HG03025 (cell line): ENCODE results near the gene S1PR2.
"Not testable (repeated sequence)": the region's sequence is repeated elsewhere in the genome, so short reads cannot be mapped to it uniquely, and the experiment has no call there.

Experiments used
- ATAC-seq: cut with Tn5 transposase; IDR thresholded peaks from one replicate; pipeline ENCODE4 v1.9.1; 2021; ENCODE audit warnings: mild to moderate bottlenecking, moderate library complexity; ENCODE audit not compliant: unreplicated experiment, low FRiP score

S1PR2 gene

DNA sequence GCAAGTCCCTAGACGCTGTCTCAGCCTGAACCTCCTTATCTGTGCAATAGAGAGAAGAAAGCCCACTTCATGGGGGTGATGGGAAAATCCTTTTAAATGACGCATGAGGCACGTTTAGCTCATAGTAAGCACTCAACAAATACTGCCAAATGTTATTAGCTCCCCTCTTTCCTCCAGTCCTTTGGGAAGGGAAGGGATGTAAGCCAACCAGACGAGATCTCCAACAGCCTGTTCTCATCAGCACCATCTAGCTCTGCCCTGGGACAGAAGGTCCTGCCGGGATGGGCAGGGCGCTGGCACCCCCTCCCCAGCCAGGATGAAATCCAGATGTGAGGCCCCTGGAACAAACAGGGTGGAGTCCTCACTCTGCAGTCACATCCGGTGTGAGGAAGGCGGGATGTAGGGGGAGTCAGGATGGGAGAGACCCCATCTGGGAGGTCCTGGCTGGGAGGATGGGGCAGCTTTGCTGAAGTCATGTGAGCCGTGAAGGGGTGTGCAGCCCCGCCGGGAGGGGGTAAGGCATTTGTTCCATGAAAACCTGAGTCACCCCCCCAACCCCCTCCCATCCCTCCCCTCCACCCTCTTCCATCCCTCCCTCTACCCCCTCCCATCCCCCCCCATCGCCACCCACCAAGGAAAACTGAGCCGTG lies 4.6 kb downstream of the S1PR2 start:
- no peak for ATAC-seq

DNA sequence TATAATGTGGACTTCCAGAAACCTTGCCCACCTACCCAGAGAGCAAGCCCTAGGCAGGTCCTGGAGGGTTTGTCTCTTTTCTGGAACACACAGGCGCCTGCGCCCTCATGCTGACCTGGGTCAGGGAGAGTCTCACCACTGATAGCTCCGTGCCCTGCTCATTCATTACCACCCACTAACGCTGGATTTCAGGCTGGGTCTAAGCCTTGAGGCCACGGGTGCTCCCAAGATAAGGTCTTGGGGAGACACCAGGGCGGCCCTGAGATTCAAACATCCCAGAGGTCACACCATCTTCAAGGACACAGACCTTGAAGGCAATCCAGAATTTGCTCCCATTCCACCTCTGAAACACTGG lies 5.1 kb downstream of the S1PR2 start:
- ATAC-seq = no peak

DNA sequence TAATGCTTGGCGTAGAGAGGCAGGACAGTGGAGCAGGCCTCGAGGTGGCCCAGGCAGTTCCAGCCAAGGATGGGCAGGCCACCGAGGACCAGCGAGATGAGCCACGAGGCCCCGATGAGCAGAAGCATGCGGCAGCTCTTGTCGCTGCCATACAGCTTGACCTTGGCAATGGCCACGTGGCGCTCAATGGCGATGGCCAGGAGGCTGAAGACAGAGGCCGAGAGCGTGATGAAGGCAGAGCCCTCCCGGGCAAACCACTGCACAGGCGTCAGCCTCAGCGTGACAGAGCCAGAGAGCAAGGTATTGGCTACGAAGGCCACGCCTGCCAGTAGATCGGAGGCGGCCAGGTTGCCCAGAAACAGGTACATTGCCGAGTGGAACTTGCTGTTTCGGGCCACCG lies 6.8 kb downstream of the S1PR2 start:
- ATAC-seq = no peak

DNA sequence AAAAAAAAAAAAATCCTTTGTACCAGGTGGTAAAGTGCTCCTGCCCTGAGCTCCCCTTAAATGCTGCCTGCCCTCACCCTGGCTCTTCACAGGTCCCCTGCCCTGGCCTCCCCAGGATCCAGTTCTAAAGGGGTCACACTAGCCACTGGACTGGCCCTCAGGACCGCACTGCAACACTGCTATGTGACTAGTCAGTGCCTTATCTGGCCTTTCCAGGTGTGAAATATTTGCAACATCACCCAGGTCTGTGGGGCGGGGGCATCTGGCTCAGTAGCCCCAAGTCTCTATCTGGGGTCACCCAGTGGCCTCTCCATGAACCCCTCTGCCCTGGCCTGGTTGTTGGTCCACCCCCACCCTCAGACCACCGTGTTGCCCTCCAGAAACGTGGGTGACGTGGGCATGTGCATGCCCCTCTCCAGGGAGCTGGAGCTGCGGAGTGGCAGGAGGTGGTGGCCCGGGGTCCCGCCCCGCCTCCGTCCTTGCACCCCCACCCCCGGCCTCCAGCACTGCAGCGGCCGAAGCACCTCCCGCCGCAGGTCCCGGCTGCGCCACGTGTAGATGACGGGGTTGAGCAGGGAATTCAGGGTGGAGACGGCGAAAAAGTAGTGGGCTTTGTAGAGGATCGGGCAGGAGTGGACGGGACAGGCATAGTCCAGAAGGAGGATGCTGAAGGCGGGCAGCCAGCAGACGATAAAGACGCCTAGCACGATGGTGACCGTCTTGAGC lies 7.5 kb downstream of the S1PR2 start:
- ATAC-seq = no peak

DNA sequence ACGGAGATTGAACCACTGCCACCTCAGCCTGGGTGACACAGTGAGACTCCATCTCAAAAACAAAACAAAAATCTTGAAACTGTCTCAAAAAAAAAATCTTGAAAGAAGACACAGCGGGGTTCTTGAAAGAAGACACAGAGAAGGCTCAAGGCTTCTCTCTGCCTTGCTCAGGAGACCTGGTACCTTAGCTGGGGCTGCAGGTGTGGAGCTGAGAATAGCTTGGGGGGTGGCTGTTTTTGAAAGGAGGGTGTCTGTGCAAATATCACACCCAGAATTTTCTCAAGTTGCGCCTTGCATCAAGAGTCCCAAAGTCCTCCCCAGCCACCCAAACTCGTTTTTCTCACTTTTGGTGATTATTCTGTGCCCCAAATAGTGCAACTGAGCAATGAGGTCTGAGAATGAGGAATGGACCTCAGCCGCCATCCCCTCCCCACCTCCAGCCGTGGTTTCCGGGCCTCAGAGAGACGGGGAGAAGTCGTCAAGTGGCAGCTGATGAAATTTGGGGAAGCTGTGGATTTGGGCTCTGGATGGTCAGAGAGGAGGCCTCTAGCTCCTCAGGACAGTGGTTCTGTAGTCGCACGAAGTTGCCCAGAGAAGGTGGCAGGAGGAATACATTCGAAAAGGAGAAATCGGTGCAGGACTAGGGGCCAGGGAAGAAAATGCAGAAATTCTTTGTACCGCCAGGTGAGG lies 8.8 kb downstream of the S1PR2 start:
- no peak for ATAC-seq

- no peak for ATAC-seq
These were observed 10.4 kb downstream of the S1PR2 start for GRCh38 chr19:10220695-10221094.

- ATAC-seq = no peak
These were observed 11.5 kb downstream of the S1PR2 start for GRCh38 chr19:10219678-10220077.

DNA sequence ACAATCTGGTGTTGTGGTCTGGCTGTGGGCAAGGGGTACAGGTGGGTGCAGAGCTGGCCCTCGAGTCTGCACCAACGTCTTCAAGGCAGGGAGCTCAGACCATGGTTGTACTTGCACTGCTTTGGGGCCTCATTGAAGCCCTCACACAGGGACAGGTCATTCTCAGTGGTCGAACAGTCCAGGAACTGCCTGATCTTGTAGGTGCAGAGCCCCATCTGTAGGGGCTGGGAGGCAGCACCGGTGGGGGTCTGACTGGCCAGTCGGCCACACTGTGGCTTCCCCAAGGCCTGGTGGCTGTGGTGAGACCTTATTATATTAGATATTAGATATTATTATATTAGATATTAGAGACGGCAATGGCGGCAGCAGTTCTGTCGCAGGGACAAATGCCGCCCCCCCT lies 14.0 kb downstream of the S1PR2 start:
- ATAC-seq = no peak

- no peak for ATAC-seq
These were observed 16.3 kb downstream of the S1PR2 start for GRCh38 chr19:10214784-10215183.

DNA sequence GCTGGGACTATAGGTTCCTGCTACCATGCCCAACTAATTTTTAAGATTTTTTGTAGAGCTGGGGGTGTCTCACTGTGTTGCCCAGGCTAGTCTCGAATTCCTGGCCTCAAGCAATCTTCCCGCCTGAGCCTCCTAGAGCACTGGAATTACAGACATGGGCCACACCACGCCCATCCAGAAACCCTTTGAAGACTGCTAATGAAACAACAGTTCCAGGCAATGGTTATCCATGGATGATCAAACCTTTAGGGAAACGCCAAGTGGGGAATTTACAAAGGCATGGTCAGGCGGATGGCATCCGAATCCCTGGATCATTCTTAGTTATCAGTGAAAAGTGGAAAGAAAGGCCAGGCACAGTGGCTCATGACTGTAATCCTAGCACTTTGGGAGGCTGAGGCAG lies 19.4 kb downstream of the S1PR2 start:
- ATAC-seq = no peak

- ATAC-seq = no peak
These were observed 20.1 kb downstream of the S1PR2 start for GRCh38 chr19:10211061-10211460.

DNA sequence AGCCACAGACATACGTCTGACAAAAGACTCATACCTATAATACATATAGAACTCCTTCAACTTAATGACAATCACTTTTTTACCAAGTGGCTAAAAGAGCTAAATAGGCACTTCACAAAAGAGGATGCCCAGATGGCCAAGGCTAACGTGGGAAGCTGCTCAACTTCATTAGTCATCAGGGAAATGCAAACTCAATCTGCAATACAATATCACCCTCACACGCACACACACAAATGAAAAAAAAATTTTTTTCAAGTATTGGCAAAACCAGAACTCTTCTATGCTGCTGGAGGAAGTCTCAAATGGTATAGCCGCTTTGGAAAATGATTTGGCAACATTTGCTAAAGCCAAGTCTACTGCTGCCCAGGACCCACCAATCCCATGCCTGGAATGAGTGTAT lies 21.8 kb downstream of the S1PR2 start:
- ATAC-seq = no peak

GRCh38 chr19:10207026-10207425 lies 24.1 kb downstream of the S1PR2 start:
- no peak for ATAC-seq

- no peak for ATAC-seq
These were observed 24.8 kb downstream of the S1PR2 start for GRCh38 chr19:10206226-10206885.

GRCh38 chr19:10205636-10206035 lies 25.5 kb downstream of the S1PR2 start:
- no peak for ATAC-seq

DNA sequence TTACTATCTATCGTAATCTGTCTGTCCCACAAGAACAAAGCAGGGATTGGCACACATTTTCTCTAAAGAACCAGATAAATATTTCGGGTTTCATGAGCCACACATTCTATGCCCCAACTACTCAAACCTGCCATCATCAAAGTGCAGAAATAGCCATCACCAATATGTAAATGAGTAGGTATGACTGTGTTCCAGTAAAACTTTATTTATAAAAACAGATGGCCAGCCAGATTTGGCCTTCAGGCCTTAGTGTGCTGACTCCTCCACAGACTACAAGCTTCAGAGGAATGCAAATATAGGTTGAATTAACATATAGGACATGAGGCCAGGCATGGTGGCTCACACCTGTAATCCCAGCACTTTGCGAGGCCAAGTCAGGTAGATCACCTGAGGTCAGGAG lies 27.4 kb downstream of the S1PR2 start:
- no peak for ATAC-seq

DNA sequence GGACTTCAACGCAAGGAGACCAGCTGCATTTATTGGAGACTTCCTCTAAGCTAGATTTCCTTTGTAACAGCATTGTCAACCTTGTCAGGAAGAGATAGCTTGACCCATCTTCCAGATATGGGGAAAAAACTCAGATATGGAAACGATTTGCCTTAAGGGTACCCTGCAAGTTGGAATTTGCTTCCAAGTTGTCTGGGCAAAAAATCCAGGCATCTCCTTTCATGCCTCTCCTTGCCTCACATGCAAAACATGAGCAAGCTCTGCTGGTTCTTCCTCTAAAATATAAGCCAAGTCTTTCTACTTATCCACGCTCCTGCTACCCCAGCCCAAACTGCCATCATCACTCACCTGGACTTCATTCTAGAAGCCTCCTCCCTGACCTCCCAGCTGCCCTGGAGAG lies 30.0 kb downstream of the S1PR2 start:
- ATAC-seq = no peak

GRCh38 chr19:10200101-10200500 lies 31.0 kb downstream of the S1PR2 start:
- not testable (repeated sequence) for ATAC-seq

DNA sequence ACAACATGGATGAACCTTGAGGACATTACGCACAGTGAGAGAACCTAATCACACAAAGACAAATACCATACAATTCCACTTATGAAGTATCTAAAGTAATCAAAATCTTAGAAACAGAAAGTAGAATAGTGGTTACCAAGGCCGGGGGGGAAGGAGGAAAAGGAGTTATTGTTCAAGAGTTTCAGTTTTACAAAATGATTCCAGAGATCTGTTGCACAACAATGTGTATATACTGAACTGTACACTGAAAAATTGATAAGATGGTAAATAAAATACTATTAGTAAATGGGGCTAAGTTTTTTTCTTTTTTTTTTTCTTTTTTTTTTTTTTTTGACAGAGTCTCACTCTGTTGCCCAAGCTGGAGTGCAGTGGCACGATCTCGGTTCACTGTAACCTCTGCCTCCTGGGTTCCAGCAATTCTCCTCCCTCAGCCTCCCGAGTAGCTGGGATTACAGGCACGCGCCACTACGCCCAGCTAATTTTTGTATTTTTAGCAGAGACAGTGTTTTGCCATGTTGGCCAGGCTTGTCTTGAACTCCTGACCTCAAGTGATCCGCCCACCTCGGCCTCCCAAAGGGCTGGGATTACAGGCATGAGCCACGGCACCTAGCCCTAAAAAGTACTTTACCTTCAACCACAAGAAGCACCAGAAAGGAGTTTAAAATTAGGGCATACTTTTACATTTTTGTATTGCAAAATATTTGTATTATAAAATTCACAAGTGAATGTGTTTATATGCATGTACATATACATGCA lies 32.1 kb downstream of the S1PR2 start:
- ATAC-seq = not testable (repeated sequence)

- no peak for ATAC-seq
These were observed 36.0 kb downstream of the S1PR2 start for GRCh38 chr19:10195199-10195519.
